Measurements from ENCODE around the gene ALG12. TPM values are rescaled to one million over a fixed set of nuclear protein-coding genes. Genes with fewer than 3 reads are reported as not detected.
A peak's percentile ranks its signal among the peaks of the same experiment; 100 is the strongest.

The ALG12 gene
- total RNA-seq, 1 donor from 2014 or later, result 18.7 TPM

GRCh38 chr22:49861642-49862495, 56.4 kb downstream of the ALG12 start:
- DNase-seq (ENCODE audit: low read depth) (no peak), FAIRE-seq (peak; percentile 58)
- Histone ChIP-seq H3K4me3 (ENCODE audit: low read depth, low read length) (no peak overlapping the region), H3K27me3 (ENCODE audit: control insufficient read depth, insufficient read depth, low read length) (no peaks in the 10 kb centered on the region), H3K36me3 (ENCODE audit: control insufficient read depth, insufficient read depth, low read length) (peaks cover 2% of the 10 kb centered on the region)
- TF ChIP-seq, protein P1, sequence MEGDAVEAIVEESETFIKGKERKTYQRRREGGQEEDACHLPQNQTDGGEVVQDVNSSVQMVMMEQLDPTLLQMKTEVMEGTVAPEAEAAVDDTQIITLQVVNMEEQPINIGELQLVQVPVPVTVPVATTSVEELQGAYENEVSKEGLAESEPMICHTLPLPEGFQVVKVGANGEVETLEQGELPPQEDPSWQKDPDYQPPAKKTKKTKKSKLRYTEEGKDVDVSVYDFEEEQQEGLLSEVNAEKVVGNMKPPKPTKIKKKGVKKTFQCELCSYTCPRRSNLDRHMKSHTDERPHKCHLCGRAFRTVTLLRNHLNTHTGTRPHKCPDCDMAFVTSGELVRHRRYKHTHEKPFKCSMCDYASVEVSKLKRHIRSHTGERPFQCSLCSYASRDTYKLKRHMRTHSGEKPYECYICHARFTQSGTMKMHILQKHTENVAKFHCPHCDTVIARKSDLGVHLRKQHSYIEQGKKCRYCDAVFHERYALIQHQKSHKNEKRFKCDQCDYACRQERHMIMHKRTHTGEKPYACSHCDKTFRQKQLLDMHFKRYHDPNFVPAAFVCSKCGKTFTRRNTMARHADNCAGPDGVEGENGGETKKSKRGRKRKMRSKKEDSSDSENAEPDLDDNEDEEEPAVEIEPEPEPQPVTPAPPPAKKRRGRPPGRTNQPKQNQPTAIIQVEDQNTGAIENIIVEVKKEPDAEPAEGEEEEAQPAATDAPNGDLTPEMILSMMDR (IDR thresholded peaks at IDR 0.05; ENCODE audit: insufficient read depth, low read length, severe bottlenecking), result no peak

GRCh38 chr22:49858827-49859226, 59.4 kb downstream of the ALG12 start:
- no peak for DNase-seq (ENCODE audit: low read depth)
- no peaks in the 10 kb centered on the region for H3K27me3 ChIP-seq (ENCODE audit: control insufficient read depth, insufficient read depth, low read length)
- H3K36me3 ChIP-seq (ENCODE audit: control insufficient read depth, insufficient read depth, low read length), result peaks cover 2% of the 10 kb centered on the region
- TF ChIP-seq, protein P1 (IDR thresholded peaks at IDR 0.05; ENCODE audit: insufficient read depth, low read length, severe bottlenecking), result no peak
- no peak overlapping the region for H3K4me3 ChIP-seq (ENCODE audit: low read depth, low read length)
- no peak for FAIRE-seq

DNA sequence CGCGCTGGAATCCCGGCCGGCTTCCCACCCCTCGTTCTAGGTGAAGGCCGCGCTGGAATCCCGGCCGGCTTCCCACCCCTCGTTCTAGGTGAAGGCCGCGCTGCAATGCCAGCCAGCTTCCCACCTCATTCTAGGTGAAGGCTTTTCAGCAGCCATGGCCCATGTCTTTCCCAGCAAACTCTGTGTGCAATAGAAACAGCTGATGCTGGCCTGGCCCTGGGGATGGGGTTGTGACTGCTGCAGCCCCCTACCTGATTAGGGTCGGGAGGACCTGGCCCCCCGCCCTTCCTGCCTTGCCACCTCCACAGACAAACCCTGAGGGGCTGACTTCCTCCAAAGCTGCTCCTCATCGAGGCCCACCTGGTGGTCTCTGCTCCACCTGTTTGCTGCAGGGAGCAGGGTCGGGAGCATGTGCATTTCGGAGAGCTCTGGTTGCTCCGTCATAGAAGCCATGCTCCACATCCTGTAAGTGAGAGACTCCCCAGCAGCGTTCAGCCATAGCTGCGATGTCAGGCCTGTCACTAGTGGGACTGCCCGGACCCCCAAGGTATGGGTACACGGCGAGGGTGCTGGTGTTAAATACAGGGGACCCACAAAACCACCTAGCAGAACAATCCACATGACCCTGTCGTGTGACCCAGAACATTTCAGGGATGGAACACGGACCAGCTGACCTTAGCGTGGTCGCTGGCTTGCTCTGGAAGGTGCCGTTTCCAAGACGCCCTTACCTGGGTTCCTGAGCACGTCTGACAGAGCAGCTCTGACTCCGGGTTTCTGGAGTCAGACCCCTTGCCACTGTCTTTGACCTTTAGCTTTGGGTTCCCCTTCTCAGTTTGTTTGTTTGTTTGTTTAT, 61.2 kb downstream of the ALG12 start:
- Histone ChIP-seq H3K4me3 (ENCODE audit: low read depth, low read length) (no peak overlapping the region), H3K27me3 (ENCODE audit: control insufficient read depth, insufficient read depth, low read length) (no peaks in the 10 kb centered on the region), H3K36me3 (ENCODE audit: control insufficient read depth, insufficient read depth, low read length) (peaks cover 2% of the 10 kb centered on the region)
- DNase-seq (ENCODE audit: low read depth) (no peak), FAIRE-seq (no peak)
- TF ChIP-seq, protein P1 (IDR thresholded peaks at IDR 0.05; ENCODE audit: insufficient read depth, low read length, severe bottlenecking), result no peak

- FAIRE-seq (no peak), DNase-seq (ENCODE audit: low read depth) (no peak)
- no peak overlapping the region for H3K4me3 ChIP-seq (ENCODE audit: low read depth, low read length)
- H3K36me3 ChIP-seq (ENCODE audit: control insufficient read depth, insufficient read depth, low read length), result peaks cover 2% of the 10 kb centered on the region
- no peaks in the 10 kb centered on the region for H3K27me3 ChIP-seq (ENCODE audit: control insufficient read depth, insufficient read depth, low read length)
- TF ChIP-seq, protein P1 (IDR thresholded peaks at IDR 0.05; ENCODE audit: insufficient read depth, low read length, severe bottlenecking), result no peak
Measured at GRCh38 chr22:49856343-49856742, 61.9 kb downstream of the ALG12 start.

DNA sequence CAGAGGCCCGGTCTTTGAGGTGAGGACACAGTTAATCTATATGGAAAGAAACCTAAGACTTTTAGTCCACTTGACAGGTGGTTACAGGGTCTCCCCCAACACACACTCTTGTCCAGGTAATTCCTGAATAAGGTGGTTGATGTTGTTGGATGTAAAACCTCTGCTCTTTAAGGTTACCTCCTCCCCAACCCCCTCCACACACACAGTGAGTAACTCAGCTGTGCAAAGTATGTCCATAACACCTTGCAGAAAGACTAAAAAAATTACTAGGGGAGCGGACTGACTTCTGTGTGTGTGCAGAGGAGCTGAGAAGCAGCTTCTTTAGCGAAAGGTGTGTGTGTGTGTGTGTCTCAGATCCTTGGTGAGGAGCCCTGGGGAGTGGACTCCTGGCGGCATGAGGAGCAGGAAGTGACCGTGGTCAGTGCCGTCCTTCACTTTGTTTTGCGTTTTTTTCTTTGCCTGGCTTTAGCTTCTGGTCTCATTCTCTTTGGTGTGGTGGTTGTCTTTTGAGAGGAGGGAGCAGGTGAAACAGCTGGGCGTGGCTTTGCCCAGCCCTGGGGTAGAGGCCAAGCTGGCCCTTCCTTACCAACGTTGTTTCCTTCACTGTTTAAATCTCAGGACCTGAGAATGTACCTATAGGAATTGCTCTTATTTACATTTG, 62.9 kb downstream of the ALG12 start:
- Histone ChIP-seq H3K4me3 (ENCODE audit: low read depth, low read length) (peak overlapping the region; percentile 76), H3K36me3 (ENCODE audit: control insufficient read depth, insufficient read depth, low read length) (peaks cover 2% of the 10 kb centered on the region), H3K27me3 (ENCODE audit: control insufficient read depth, insufficient read depth, low read length) (no peaks in the 10 kb centered on the region)
- DNase-seq (ENCODE audit: low read depth), result peak; percentile 23
- TF ChIP-seq, protein P1 (IDR thresholded peaks at IDR 0.05; ENCODE audit: insufficient read depth, low read length, severe bottlenecking), result no peak
- FAIRE-seq, result peak; percentile 72

Data from bronchial epithelial cell (primary cell).